ENCODE measurements around the gene SH3PXD2A.
"Not testable (repeated sequence)": the region's sequence is repeated elsewhere in the genome, so short reads cannot be mapped to it uniquely, and the experiment has no call there.

Gene SH3PXD2A

DNA sequence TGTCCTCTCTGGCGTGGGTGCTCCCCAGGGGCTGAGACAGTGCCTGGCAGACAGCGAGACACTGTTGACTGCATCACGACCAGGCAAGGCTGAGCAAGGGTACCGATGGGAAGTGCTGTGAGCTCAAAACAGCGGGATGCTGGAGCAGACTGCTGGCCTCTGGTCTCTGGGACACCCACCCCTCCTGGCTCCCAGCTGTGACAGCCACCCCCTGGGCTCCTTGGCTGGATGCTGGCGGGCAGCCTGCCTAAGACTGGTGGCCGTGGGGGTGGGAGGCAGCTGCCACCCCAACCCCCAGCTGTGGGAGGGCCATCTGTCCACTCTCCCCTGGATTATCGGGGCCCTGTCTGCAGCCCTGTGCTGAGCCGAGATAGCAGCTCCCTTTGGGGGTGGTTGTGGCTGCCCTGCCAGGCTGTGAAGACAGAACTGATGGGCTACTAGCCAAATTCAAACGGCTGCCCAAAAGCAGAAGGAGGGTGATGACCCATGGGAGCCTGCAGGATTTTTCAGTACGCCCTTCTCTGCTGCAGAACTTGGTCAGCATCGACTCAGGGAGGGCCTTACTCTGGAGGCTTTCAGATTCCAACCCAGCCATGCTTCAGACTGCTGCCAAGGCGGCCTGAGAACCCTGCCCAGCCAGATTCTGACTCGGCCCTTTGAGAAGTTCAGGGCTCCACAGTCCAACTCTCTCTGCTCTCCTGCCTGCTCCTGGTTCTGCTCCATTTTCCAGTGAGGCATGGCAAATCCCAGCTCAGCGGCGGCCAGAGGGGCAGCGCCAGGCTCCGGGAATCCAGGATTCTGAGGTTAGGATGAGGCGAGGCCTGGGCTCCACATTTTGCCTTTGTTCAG is 236.6 kb downstream of the SH3PXD2A start:
- H3K9me3 Mint-ChIP-seq = no peaks in the 10 kb centered on the region
- no peak for DNase-seq (ENCODE audit: low spot score in 2 of 2)
- H3K4me3 Mint-ChIP-seq = no peak overlapping the region
- H3K4me1 Mint-ChIP-seq = no peaks in the 10 kb centered on the region
- H3K27ac Mint-ChIP-seq = no peak overlapping the region
- H3K27me3 Mint-ChIP-seq = no peaks in the 10 kb centered on the region
- peaks cover 11% of the 10 kb centered on the region for H3K36me3 Mint-ChIP-seq
- no peak for ATAC-seq (ENCODE audit: low read depth)

DNA sequence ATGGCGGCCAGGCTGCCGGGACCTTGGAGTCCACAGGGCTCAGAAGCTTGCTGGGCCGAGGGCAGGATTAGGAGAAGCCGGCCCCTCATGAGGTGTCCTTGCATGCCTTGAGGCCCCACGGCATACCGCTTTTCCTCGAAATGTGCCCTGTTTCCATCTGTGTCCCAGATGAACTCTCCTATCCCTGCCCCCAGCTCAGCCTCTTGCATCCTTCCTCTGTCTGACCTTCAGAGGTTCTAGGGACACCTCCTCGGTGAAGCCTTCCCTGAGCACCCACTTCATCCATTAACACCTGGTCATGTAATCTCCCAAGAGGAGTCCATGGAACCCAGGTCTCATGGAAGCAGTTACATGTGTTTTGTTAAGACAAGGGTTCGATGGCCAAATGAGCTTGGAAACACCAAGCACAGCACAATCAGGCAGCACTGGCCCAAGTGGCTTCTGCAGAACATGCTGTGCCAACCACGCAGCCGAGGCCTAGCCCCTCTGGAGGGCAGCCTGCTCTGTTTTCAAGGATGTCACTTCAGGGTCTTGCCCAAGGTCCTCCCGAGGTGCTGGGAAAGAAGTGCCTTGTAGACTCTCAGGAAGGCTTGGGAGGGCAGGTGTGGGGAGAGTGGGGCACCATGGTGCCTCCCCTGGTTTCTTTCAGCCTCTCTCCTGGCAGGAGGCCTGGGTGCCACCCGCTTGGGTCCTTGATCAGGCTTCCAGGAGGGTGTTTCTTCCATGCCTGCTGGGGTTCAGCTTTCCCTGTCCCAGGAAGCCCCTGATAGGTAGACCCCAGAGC is 237.6 kb downstream of the SH3PXD2A start:
- ATAC-seq (ENCODE audit: low read depth) (no peak), DNase-seq (ENCODE audit: low spot score in 2 of 2) (no peak)
- Mint-ChIP-seq H3K36me3 (peaks cover 14% of the 10 kb centered on the region), H3K9me3 (no peaks in the 10 kb centered on the region), H3K27ac (no peak overlapping the region), H3K4me1 (no peaks in the 10 kb centered on the region), H3K27me3 (no peaks in the 10 kb centered on the region), H3K4me3 (no peak overlapping the region)

DNA sequence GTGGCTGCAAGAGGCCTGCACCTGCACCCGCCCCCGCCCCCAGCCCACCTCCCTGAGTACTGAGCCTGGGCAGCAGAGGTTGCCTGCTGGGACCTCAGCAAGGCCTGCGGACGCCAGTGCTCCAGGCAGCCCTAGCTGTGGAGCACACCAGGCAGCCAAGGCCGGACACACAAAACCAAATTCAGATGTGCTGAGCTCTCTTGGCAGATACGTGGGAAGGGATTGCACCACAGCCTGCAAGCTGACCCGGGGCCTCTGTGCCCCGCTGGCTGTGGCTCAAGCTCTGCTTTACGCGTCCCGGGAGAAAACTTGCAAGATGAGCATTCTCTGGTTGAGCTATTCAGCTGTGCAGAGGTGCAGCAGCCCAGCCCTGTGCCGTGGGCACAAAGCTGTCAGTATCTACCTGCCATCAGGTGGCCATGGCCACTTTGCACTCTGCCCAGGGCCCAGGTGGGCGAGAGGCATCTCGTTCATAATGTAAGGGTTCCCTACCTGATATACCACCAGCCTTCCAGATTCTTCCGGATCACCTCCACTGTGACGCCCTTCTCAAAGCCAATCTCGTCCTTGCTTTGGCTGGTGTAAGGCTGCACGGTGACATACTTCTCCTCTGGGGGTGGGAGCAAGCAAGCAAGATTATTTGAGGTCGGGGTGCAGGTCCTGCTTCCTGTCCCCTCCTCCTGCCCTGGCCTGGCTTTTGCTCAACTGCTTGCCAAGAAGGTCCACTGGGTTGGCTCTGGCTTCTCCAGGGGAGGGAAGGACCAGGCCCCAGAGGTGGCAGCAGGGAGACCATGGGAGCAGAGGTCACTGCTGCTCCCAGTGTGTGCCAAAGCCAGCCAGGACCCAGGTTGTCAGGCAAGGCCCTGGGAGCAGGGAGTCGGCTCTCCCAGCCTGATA is 238.4 kb downstream of the SH3PXD2A start:
- Mint-ChIP-seq H3K4me1 (no peaks in the 10 kb centered on the region), H3K27me3 (no peaks in the 10 kb centered on the region), H3K36me3 (peaks cover 12% of the 10 kb centered on the region), H3K9me3 (no peaks in the 10 kb centered on the region), H3K27ac (no peak overlapping the region), H3K4me3 (no peak overlapping the region)
- DNase-seq (ENCODE audit: low spot score in 2 of 2) (no peak), ATAC-seq (ENCODE audit: low read depth) (no peak)

DNA sequence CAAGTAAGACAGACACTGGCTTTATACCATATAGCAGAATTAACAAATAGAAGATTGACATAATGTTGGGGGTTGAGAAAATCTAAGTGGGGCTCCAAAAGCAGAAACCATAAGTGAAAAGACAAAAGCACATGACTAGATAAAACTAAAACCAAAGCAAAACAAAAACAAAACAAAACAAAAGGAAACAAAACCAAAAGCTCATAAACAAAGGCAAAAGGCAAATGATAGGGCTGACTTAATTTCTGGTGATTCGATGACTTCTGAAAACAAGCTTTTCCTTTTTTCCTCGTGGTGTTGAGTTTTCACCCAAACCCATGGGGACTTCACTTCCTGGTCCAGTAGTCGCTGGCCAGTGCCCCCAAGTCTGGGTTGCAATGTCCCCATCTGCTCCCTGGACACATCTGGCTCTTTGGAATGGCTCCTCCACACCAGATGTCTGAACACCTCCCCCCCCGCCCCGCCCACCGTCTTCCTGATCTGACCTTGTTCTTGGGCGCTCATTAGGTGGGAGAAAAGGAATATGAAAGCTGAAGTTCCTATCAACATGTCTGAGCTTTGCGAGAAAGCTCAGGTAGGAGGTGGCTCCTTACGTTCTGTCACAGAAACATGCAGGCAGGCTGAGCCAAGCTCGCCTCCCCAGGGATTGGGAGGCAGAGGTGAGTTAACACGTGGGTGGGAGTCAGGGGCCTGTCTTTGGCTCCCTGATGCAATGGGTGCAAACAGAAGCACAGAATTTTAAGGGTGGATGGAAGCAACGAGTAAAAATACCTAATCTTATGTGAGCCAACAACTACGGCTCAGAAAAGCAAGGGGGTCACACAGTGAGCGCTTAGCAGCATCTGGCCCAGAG is 240.8 kb downstream of the SH3PXD2A start:
- Mint-ChIP-seq H3K27me3 (no peaks in the 10 kb centered on the region), H3K36me3 (peaks cover 9% of the 10 kb centered on the region), H3K9me3 (no peaks in the 10 kb centered on the region), H3K4me1 (no peaks in the 10 kb centered on the region), H3K4me3 (no peak overlapping the region), H3K27ac (no peak overlapping the region)
- ATAC-seq (ENCODE audit: low read depth) (no peak), DNase-seq (ENCODE audit: low spot score in 2 of 2) (no peak)

DNA sequence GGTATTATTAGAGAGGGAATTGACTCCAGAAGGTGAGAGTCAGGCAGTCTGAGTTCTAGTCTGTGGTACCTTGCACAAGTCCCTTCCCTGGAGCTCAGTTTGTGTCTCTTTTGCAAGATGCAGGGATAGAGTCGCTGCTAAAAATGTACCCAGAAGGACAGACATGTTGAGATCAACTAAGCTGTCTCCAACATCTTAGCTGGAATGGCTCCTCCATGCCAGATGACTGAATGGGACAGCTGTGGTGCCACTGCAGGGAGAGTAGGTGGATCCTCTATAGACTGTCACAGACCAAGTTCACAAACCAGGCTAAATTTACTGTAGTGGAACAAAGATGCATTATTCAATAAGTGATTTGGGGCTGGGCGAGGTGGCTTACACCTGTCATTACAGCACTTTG is 241.8 kb downstream of the SH3PXD2A start:
- Mint-ChIP-seq H3K36me3 (peaks cover 9% of the 10 kb centered on the region), H3K27me3 (no peaks in the 10 kb centered on the region), H3K4me3 (no peak overlapping the region), H3K4me1 (no peaks in the 10 kb centered on the region), H3K9me3 (no peaks in the 10 kb centered on the region), H3K27ac (no peak overlapping the region)
- DNase-seq (ENCODE audit: low spot score in 2 of 2) (no peak), ATAC-seq (ENCODE audit: low read depth) (no peak)

DNA sequence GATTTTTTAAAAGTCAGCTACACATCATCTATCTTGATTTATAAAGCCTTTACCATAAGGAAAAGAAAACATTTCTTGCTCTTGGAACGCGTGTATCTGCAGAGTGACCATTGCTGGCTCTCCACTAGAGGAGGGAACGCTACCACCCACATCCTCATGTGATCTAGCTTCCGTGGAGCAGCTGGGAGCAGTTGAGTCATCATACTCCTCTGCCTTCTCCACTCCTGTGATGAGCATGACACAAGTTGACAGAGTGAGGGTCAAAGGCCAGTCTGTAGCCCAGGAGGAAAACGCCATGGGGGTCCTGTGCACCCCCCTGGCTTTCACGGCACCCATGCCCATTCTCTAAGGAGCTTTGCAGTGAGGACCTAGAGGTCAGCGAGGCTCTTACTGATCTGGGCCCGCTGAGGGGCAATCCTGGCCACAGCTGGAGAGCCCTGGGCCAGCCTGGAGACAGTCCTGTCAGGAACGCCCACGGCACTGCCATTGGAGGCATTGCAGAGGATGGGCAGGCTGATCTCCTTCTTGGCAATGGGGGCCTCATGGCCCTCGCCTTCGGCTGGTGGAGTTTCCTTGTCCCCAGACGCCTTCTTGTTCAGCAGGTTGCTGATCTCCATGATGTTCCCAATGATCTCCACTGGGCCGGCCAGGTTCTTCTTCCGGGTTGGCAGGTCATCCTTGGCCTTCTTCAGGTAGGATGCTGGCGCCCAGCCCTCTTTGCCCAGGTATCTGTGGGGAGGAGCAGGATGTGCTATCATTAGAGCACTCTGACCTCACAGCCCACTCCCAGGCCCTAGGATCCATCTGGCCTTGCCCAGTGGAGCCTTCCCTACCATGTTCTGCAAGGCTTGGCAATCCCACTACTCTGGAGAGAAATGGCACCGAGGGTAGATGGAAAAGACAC is 242.7 kb downstream of the SH3PXD2A start:
- peaks cover 11% of the 10 kb centered on the region for H3K36me3 Mint-ChIP-seq
- no peak for ATAC-seq (ENCODE audit: low read depth)
- no peaks in the 10 kb centered on the region for H3K9me3 Mint-ChIP-seq

DNA sequence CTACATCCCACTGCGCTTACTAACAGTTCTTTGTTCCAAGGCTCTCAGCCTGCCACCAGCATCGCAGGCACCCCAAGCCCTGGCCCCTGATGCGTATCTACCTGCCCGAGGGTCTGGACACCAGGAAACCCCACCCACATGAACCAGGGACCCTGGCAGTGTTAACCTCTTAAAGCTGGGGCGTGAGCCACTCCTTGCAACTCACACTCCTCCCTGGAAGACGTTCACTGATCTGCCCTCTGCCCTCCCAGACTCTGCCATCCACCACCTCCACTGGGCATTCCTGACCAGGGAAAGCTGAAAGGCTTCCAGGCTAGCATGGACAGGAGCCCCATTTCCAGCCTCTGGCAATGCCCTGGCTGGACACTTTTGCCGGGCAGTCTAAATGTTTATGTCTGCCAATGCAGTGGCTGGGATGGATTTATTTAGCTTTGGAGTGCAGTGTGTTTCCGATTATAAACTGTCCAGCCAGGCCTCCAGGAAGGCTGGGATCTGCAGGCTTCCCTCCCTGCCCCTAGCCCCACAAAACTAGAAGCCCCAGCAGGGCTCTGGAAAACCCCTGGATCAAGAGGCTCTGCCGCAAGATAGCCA is 244.4 kb downstream of the SH3PXD2A start:
- ATAC-seq (ENCODE audit: low read depth) = no peak
- no peak overlapping the region for H3K27ac Mint-ChIP-seq
- DNase-seq (ENCODE audit: low spot score in 2 of 2) = no peak
- no peak overlapping the region for H3K4me3 Mint-ChIP-seq
- H3K9me3 Mint-ChIP-seq = no peaks in the 10 kb centered on the region
- no peaks in the 10 kb centered on the region for H3K27me3 Mint-ChIP-seq
- H3K4me1 Mint-ChIP-seq = no peaks in the 10 kb centered on the region
- peaks cover 11% of the 10 kb centered on the region for H3K36me3 Mint-ChIP-seq

More for the DNA sequence above, 242.7 kb downstream of the SH3PXD2A start:
- DNase-seq (ENCODE audit: low spot score in 2 of 2) = no peak
- Mint-ChIP-seq H3K27ac (no peak overlapping the region), H3K4me3 (no peak overlapping the region), H3K4me1 (no peaks in the 10 kb centered on the region), H3K27me3 (no peaks in the 10 kb centered on the region)

DNA sequence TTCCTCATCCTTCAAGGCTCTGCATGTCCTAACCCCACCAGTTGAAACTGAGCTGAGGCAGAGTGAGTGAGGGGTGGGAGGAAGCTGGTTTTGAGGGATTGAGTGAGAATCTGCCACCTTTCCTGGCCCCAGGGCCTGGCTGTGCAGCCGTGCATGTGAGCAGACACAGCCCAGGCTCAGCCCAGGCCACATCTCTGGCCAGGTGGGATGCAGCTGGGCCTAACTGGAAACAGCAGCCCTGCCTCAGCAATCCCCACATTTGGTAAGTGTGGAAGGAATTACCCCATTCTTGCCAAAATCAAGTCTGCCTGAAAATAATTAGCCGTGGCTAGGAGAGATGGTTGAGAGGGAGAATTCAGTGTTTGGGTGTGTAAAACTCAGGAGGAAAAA is 245.3 kb downstream of the SH3PXD2A start:
- DNase-seq (ENCODE audit: low spot score in 2 of 2) (no peak), ATAC-seq (ENCODE audit: low read depth) (no peak)
- Mint-ChIP-seq H3K4me1 (no peaks in the 10 kb centered on the region), H3K9me3 (no peaks in the 10 kb centered on the region), H3K4me3 (no peak overlapping the region), H3K27ac (no peak overlapping the region), H3K27me3 (no peaks in the 10 kb centered on the region), H3K36me3 (peaks cover 9% of the 10 kb centered on the region)

DNA sequence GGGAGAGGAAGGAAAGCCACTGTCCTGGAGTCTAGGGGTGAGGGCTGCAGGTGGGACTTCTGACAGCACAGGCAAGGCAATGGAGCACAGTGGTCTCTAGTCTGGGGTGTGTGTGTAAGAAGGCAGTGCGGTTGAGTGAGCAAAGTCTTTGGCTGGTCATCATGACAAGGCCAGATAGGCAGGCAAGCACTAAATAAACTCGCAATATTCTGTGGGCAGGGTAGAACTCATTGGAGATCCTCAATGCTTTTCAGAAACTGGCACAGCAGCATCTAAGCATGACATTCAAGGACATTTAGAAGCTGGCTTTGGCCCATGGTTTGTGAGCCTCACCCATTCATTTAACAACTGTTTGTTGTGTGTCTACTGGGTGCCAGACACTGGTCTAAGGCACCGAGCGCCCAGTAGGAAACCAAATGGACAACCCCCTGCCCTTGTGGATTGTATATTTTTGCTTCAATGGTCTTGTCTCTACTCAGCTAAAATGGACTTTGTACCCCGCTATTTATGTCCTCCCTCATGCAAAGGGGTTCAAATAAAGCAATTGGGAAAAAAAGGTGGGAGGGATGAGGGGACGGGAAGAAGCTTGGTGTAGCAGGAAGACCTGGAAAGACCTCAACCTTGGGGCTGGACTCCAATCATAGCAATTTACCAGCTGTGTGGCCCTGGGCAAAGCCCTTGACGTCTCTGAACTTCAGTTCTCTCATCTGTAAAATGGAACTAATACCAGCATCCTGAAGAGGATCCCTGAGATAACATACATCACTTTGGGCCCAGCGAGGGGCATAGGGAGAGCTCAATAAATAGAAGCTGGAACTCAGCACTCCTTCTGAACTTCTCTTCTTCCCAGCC is 245.9 kb downstream of the SH3PXD2A start:
- H3K36me3 Mint-ChIP-seq = peaks cover 7% of the 10 kb centered on the region
- H3K4me3 Mint-ChIP-seq = no peak overlapping the region
- no peaks in the 10 kb centered on the region for H3K4me1 Mint-ChIP-seq
- no peak for DNase-seq (ENCODE audit: low spot score in 2 of 2)
- no peak for ATAC-seq (ENCODE audit: low read depth)
- H3K27me3 Mint-ChIP-seq = no peaks in the 10 kb centered on the region
- H3K27ac Mint-ChIP-seq = no peak overlapping the region
- no peaks in the 10 kb centered on the region for H3K9me3 Mint-ChIP-seq

DNA sequence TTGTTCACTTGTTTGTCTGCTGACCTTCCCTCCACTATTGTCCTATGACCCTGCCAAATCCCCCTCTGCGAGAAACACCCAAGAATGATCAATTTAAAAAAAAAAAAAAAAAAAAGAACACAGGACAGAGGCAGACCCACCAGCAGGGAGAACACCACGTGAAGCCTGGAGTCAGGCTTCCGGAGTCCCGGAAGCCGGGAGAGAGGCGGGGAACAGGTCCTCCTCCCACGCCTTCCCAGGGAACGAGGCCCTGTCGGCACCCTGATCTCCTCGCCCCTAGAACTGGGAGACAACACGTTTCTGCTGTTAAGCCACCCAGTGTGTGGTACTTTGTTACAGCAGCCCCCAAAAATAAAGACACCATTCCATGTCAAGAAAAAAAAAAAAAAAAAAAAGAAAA is 247.3 kb downstream of the SH3PXD2A start:
- not testable (repeated sequence) for ATAC-seq (ENCODE audit: low read depth)

DNA sequence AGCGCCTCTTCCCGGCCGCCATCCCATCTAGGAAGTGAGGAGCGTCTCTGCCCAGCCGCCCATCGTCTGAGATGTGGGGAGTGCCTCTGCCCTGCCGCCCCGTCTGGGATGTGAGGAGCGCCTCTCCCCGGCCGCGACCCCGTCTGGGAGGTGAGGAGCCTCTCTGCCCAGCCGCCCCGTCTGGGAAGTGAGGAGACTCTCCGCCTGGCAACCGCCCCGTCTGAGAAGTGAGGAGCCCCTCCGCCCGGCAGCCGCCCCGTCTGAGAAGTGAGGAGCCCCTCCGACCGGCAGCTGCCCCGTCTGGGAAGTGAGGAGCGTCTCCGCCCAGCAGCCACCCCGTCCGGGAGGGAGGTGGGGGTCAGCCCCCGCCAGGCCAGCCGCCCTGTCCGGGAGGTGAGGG is 248.3 kb downstream of the SH3PXD2A start:
- not testable (repeated sequence) for H3K9me3 Mint-ChIP-seq; H3K4me3 Mint-ChIP-seq; H3K27ac Mint-ChIP-seq; H3K27me3 Mint-ChIP-seq; H3K4me1 Mint-ChIP-seq; ATAC-seq (ENCODE audit: low read depth); DNase-seq (ENCODE audit: low spot score in 2 of 2)
- H3K36me3 Mint-ChIP-seq = peaks cover 12% of the 10 kb centered on the region

More for the DNA sequence above, 247.3 kb downstream of the SH3PXD2A start:
- not testable (repeated sequence) for H3K27ac Mint-ChIP-seq; DNase-seq (ENCODE audit: low spot score in 2 of 2); H3K4me3 Mint-ChIP-seq; H3K36me3 Mint-ChIP-seq; H3K27me3 Mint-ChIP-seq; H3K4me1 Mint-ChIP-seq; H3K9me3 Mint-ChIP-seq

DNA sequence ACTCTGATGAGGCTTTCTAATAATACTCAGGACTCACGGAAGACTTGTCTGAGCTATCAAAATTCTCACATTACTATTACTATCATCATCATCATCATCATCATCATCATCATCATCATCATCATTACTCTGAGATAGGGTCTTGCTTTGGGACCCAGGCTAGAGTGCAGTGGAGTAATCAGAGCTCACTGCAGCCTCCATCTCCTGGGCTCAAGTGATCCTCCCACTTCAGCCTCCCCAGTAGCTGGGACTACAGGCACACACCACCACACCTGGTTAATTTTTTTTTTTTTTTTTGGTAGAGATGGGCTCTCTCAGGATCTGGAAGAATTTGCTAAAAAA is 249.3 kb downstream of the SH3PXD2A start:
- H3K27ac Mint-ChIP-seq; H3K4me3 Mint-ChIP-seq; H3K4me1 Mint-ChIP-seq; ATAC-seq (ENCODE audit: low read depth); DNase-seq (ENCODE audit: low spot score in 2 of 2); H3K9me3 Mint-ChIP-seq; H3K27me3 Mint-ChIP-seq: not testable (repeated sequence)
- peaks cover 12% of the 10 kb centered on the region for H3K36me3 Mint-ChIP-seq
